ENCODE measurements around the gene PIWIL4. TPM values are rescaled to one million over a fixed set of nuclear protein-coding genes. Genes with fewer than 3 reads are reported as not detected.

The PIWIL4 gene
- polyA plus RNA-seq, 1 donor from 2014 or later: 1.3 TPM

- Histone ChIP-seq H3K27me3 (ENCODE audit: insufficient read depth, low read depth, low read length) (no peaks in the 10 kb centered on the region), H3K9me2 (ENCODE audit: insufficient read depth, low read length) (no peaks in the 10 kb centered on the region), H4K20me1 (ENCODE audit: insufficient read depth) (no peaks in the 10 kb centered on the region), H3K9me3 (ENCODE audit: low read length) (no peaks in the 10 kb centered on the region), H2AFZ (ENCODE audit: low read depth, low read length) (no peak overlapping the region), H3K36me3 (ENCODE audit: insufficient read depth, low read length) (no peaks in the 10 kb centered on the region), H3F3A (ENCODE audit: insufficient read depth, low read length, poor library complexity, severe bottlenecking) (no peaks in the 10 kb centered on the region), H3K9ac (ENCODE audit: low read length) (no peak overlapping the region), H3K4me2 (ENCODE audit: low read length) (no peak overlapping the region), H3K79me2 (replicated peaks; ENCODE audit: insufficient read depth, low read length) (no peaks in the 10 kb centered on the region), H3K27ac (ENCODE audit: low read length) (no peak overlapping the region), H3K4me3 (ENCODE audit: low read length) (no peak overlapping the region)
- no peak for TF ChIP-seq RAD21 (conservative IDR thresholded peaks at IDR 0.05)
- no peak for TF ChIP-seq TAF1 (IDR thresholded peaks at IDR 0.05; ENCODE audit: low read depth)
- TF ChIP-seq POLR2AphosphoS5 (IDR thresholded peaks at IDR 0.05): no peak
- no peak for TF ChIP-seq EP300 (conservative IDR thresholded peaks at IDR 0.05; ENCODE audit: poor library complexity, severe bottlenecking)
- no peak for TF ChIP-seq MXI1 (conservative IDR thresholded peaks at IDR 0.05; ENCODE audit: poor library complexity, severe bottlenecking)
- no peak for TF ChIP-seq CTCF (IDR thresholded peaks at IDR 0.05; ENCODE audit: poor library complexity, severe bottlenecking)
- no peak for TF ChIP-seq REST (IDR thresholded peaks at IDR 0.05; ENCODE audit: borderline replicate concordance)
- no peak for TF ChIP-seq SMC3 (conservative IDR thresholded peaks at IDR 0.05; ENCODE audit: poor library complexity)
Measured at GRCh38 chr11:94599510-94599909, 32.3 kb downstream of the PIWIL4 start.

- H3F3A ChIP-seq (ENCODE audit: insufficient read depth, low read length, poor library complexity, severe bottlenecking): no peaks in the 10 kb centered on the region
- H2AFZ ChIP-seq (ENCODE audit: low read depth, low read length): no peak overlapping the region
- H3K4me2 ChIP-seq (ENCODE audit: low read length): no peak overlapping the region
- H3K9me3 ChIP-seq (ENCODE audit: low read length): no peaks in the 10 kb centered on the region
- no peak overlapping the region for H3K9ac ChIP-seq (ENCODE audit: low read length)
- no peaks in the 10 kb centered on the region for H3K36me3 ChIP-seq (ENCODE audit: insufficient read depth, low read length)
- H3K27ac ChIP-seq (ENCODE audit: low read length): no peak overlapping the region
- no peak overlapping the region for H3K4me3 ChIP-seq (ENCODE audit: low read length)
- H4K20me1 ChIP-seq (ENCODE audit: insufficient read depth): no peaks in the 10 kb centered on the region
- H3K79me2 ChIP-seq (replicated peaks; ENCODE audit: insufficient read depth, low read length): no peaks in the 10 kb centered on the region
- H3K27me3 ChIP-seq (ENCODE audit: insufficient read depth, low read depth, low read length): no peaks in the 10 kb centered on the region
- H3K9me2 ChIP-seq (ENCODE audit: insufficient read depth, low read length): no peaks in the 10 kb centered on the region
- TF ChIP-seq EZH2 (IDR thresholded peaks at IDR 0.05; ENCODE audit: borderline replicate concordance, insufficient read depth, low read length, poor library complexity, severe bottlenecking) (no peak), POLR2AphosphoS5 (IDR thresholded peaks at IDR 0.05) (no peak), EP300 (conservative IDR thresholded peaks at IDR 0.05; ENCODE audit: poor library complexity, severe bottlenecking) (no peak)
Measured at GRCh38 chr11:94602430-94603372, 35.5 kb downstream of the PIWIL4 start.
